Pancreas (tissue), 10 donors: ENCODE results near the gene FEM1C. TPM values are rescaled to one million over a fixed set of nuclear protein-coding genes. Genes with fewer than 3 reads are reported as not detected.

ENCODE experiments used
- ATAC-seq, 4 donors: fragments of 200-7000 bp; cut with Tn5 transposase; one replicate each; pipeline versions ENCODE4 v1.8.0 to v1.9.1; 2020; ENCODE audit warnings: mild to moderate bottlenecking in 4 of 4, moderate library complexity in 4 of 4
- DNase-seq, 6 donors: peaks; one replicate each; pipeline ENCODE4 v3.0.0-alpha.2; 2020
- FAIRE-seq: peaks from 2 replicates; lab custom pipeline; 2012; peaks lifted over from hg19 to GRCh38; lab: Jason Lieb, UNC
- H3K27ac ChIP-seq, 4 donors: fragments of 200-600 bp; sonication (generic); 1 replicate in 3 of 4; 2 replicates in 1 of 4; pipeline versions ENCODE4 v1.5.0 to v1.8.0; 2020
- H3K27me3 ChIP-seq, 4 donors: fragments of 200-600 bp; one replicate each; pipeline ENCODE4 v1.8.0; 2021
- H3K36me3 ChIP-seq, 3 donors: fragments of 200-600 bp; sonication (generic) in 1 of 3; one replicate each; pipeline versions ENCODE4 v1.5.0 to v1.8.0; 2020 to 2021
- H3K4me1 ChIP-seq, 3 donors: fragments of 200-600 bp; one replicate each; pipeline ENCODE4 v1.8.0; 2021
- H3K4me3 ChIP-seq, 4 donors: fragments of 200-600 bp; sonication (generic) in 2 of 4; one replicate each; pipeline versions ENCODE4 v1.5.0 to v1.8.0; 2020 to 2021
- H3K9me3 ChIP-seq, 4 donors: fragments of 200-600 bp; one replicate each; pipeline ENCODE4 v1.8.0; 2021
- CTCF ChIP-seq, 4 donors: fragments of 200-600 bp; sonication (generic) in 3 of 4; IDR thresholded peaks; one replicate each; pipeline versions ENCODE4 v1.5.0 to v1.8.0; 2021; ENCODE audit warnings: antibody characterized with exemption in 4 of 4
- WGBS, 2 donors: extraction: QIAGEN DNeasy Blood & Tissue Kit; methylation state at CpG; one replicate each; pipeline ENCODE4 v1.1.7; 2013; 5-methylcytosine and 5-hydroxymethylcytosine counted together
- intact Hi-C, 3 donors: fragments of 100-400 bp; cut with DNase I; formaldehyde crosslinking; loops; one replicate each; pipeline versions ENCODE4 v1.11.1 to v1.14.2; 2022
- polyA plus RNA-seq, 2 donors: library from polyadenylated mRNA; stranded (reverse); fragments of 200-250 nt; gene quantifications; one replicate each; pipeline ENCODE4 v1.2.3, GENCODE V29; 2013
- total RNA-seq, 6 donors: library from RNA; stranded (reverse); fragmentation: NEBNext Ultra II Directional in 4 of 6; extraction: Animal tissue kit (Norgen Biotek cat#: 25700) in 4 of 6; gene quantifications; one replicate each; pipeline versions ENCODE4 v1.2.1 to v1.2.4, GENCODE V29; 2021 to 2023
- donor health status: healthy with polysubstance abuse.
- donor health status: DM: no; HTN: no; CAD: no; lungs with moderate emphysema.
- donor health status: DM: no; HTN: no; CAD: no.
- donor health status: control.
- donor health status: control.
- donor health status: Bipolar disorder and iron deficiency.
- donor health status: DM: yes; HTN: yes; CAD: no.
- donor health status: DM: no; HTN: no; CAD: no.
- donor health status: DM: no; HTN: no; CAD: no.
- donor health status: DM: yes; HTN: yes; CAD: no.

FEM1C gene
- total and polyA plus RNA-seq, 8 donors: 3.2 to 11.2 (median 7.6) TPM

GRCh38 chr5:115549154-115549553, 4.6 kb upstream of the FEM1C start:
- intact Hi-C loops: no loop called here
- FAIRE-seq: no peak
- Histone ChIP-seq H3K36me3 (no peaks in the 10 kb centered on the region), H3K4me3 (no peak overlapping the region), H3K9me3 (no peaks in the 10 kb centered on the region), H3K27me3 (no peaks in the 10 kb centered on the region), H3K4me1 (peaks cover 0 to 4% (median 0%) of the 10 kb centered on the region in 3 donors), H3K27ac (no peak overlapping the region)
- TF ChIP-seq CTCF (IDR thresholded peaks at IDR 0.05): no peak
- DNase-seq: no peak
- 80 to 84% methylated on average over 3 of the region's 3 CpGs for WGBS, 2 donors
- no peak for ATAC-seq

GRCh38 chr5:115548683-115549082, 4.1 kb upstream of the FEM1C start:
- Histone ChIP-seq H3K27ac (no peak overlapping the region), H3K36me3 (no peaks in the 10 kb centered on the region), H3K9me3 (no peaks in the 10 kb centered on the region), H3K27me3 (no peaks in the 10 kb centered on the region), H3K4me1 (peaks cover 0 to 4% (median 0%) of the 10 kb centered on the region in 3 donors), H3K4me3 (no peak overlapping the region)
- ATAC-seq: no peak
- WGBS, 2 donors: 92 to 98% methylated on average over 4 of the region's 4 CpGs
- FAIRE-seq: no peak
- no peak for DNase-seq
- intact Hi-C loops: no loop called here
- no peak for TF ChIP-seq CTCF (IDR thresholded peaks at IDR 0.05)

GRCh38 chr5:115545351-115545882, 842 bp upstream of the FEM1C start:
- Histone ChIP-seq H3K27me3 (no peaks in the 10 kb centered on the region), H3K4me1 (peaks cover 5 to 13% (median 8%) of the 10 kb centered on the region in 3 donors), H3K4me3 (peak overlapping the region in 1 of 4 donors; percentile 73), H3K9me3 (no peaks in the 10 kb centered on the region), H3K36me3 (no peaks in the 10 kb centered on the region), H3K27ac (peak overlapping the region in 3 of 4 donors; percentile 31 to 99 (median 99))
- intact Hi-C loops: no loop called here
- ATAC-seq (no peak), FAIRE-seq (no peak), DNase-seq (no peak)
- 98 to 99% methylated on average over 9 of the region's 9 CpGs for WGBS, 2 donors
- TF ChIP-seq CTCF (IDR thresholded peaks at IDR 0.05): no peak

GRCh38 chr5:115544043-115544435, 536 bp downstream of the FEM1C start:
- no peak for TF ChIP-seq CTCF (IDR thresholded peaks at IDR 0.05)
- FAIRE-seq: no peak
- Histone ChIP-seq H3K27me3 (no peaks in the 10 kb centered on the region), H3K27ac (peak overlapping the region; percentile 89 to 99 (median 97)), H3K9me3 (no peaks in the 10 kb centered on the region), H3K4me3 (peak overlapping the region; percentile 61 to 73 (median 66)), H3K4me1 (peaks cover 16 to 27% (median 17%) of the 10 kb centered on the region in 3 donors), H3K36me3 (no peaks in the 10 kb centered on the region)
- DNase-seq: peak in 3 of 6 donors; percentile 48 to 70 (median 56)
- intact Hi-C loops: no loop called here
- peak; percentile 15 to 52 (median 36) for ATAC-seq
- 0 to 1% methylated on average over 18 to 20 of the region's 20 CpGs for WGBS, 2 donors

GRCh38 chr5:115543365-115544042, 1.1 kb downstream of the FEM1C start:
- ATAC-seq (peak; percentile 25 to 58 (median 41)), FAIRE-seq (no peak)
- intact Hi-C loops: no loop called here

More at GRCh38 chr5:115543365-115544042, 1.1 kb downstream of the FEM1C start:
- H3K27ac ChIP-seq: peak overlapping the region; percentile 89 to 99 (median 97)
- no peak for TF ChIP-seq CTCF (IDR thresholded peaks at IDR 0.05)
- DNase-seq: peak in 2 of 6 donors; percentile 31 to 62
- WGBS, 2 donors: 0 to 2% methylated on average over 15 of the region's 15 CpGs
- H3K27me3 ChIP-seq: no peaks in the 10 kb centered on the region
- H3K36me3 ChIP-seq: no peaks in the 10 kb centered on the region
- H3K9me3 ChIP-seq: no peaks in the 10 kb centered on the region
- peaks cover 16 to 29% (median 20%) of the 10 kb centered on the region in 3 donors for H3K4me1 ChIP-seq
- H3K4me3 ChIP-seq: peak overlapping the region; percentile 61 to 73 (median 66)
